ENCODE measurements around the gene ST8SIA4. TPM values are rescaled to one million over a fixed set of nuclear protein-coding genes. Genes with fewer than 3 reads are reported as not detected.

ST8SIA4 gene
- total RNA-seq, 3 donors from 2014 or later: 2.6 to 4.6 (median 4.5) TPM

DNA sequence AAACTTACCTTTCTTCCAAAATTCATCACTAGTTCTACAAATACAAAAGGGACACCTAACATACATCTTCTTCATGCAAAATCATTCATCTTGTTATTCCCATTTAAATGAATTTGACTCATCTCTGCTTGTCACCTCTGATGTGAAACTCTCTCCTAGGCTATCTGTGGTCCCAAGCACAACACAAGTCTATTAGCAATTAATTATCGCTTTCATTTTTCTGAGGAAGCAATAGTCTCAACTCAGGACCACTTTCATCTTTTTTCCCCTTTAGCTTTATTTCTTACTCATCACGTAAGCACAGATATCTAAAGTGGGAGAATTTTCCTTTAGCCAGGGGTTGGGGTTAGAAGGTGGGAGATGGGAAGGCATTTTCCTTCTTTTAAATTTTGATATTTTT lies 131.9 kb downstream of the ST8SIA4 start:
- intact Hi-C loops (cut with DNase I; ENCODE audit: low total_unique reads): no loop called here
- H3K27me3 ChIP-seq: no peaks in the 10 kb centered on the region
- no peaks in the 10 kb centered on the region for H3K9me3 ChIP-seq
- TF ChIP-seq, protein P1, sequence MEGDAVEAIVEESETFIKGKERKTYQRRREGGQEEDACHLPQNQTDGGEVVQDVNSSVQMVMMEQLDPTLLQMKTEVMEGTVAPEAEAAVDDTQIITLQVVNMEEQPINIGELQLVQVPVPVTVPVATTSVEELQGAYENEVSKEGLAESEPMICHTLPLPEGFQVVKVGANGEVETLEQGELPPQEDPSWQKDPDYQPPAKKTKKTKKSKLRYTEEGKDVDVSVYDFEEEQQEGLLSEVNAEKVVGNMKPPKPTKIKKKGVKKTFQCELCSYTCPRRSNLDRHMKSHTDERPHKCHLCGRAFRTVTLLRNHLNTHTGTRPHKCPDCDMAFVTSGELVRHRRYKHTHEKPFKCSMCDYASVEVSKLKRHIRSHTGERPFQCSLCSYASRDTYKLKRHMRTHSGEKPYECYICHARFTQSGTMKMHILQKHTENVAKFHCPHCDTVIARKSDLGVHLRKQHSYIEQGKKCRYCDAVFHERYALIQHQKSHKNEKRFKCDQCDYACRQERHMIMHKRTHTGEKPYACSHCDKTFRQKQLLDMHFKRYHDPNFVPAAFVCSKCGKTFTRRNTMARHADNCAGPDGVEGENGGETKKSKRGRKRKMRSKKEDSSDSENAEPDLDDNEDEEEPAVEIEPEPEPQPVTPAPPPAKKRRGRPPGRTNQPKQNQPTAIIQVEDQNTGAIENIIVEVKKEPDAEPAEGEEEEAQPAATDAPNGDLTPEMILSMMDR (IDR thresholded peaks at IDR 0.05): no peak
- no peak for TF ChIP-seq POLR2AphosphoS5 (IDR thresholded peaks at IDR 0.05)
- TF ChIP-seq POLR2A (IDR thresholded peaks at IDR 0.05): no peak
- no peaks in the 10 kb centered on the region for H3K36me3 ChIP-seq
- H3K27ac ChIP-seq: no peak overlapping the region
- no peak overlapping the region for H3K4me3 ChIP-seq
- H3K4me1 ChIP-seq: no peaks in the 10 kb centered on the region
- no peak for DNase-seq (ENCODE audit: low spot score in 2 of 2)

DNA sequence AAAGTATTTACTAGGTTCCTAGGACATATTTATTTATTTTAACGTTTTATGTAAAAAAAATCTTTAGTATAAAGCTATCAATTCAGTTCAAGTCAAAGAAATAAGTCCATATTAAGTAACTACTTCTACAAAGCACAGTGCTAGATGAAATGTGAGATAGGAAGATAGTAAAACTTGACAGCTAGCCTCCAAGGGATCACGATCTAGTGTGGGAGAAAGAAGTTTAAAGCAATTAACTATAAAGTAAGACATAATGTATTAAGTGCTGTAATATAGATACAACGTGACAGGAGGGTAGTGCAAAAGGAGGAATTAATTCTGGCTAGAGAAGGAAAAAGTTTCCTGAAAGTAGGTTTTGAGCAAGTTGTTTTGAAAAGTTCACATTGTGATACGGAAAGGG lies 134.9 kb downstream of the ST8SIA4 start:
- no peaks in the 10 kb centered on the region for H3K9me3 ChIP-seq
- DNase-seq (ENCODE audit: low spot score in 2 of 2): no peak
- no peaks in the 10 kb centered on the region for H3K36me3 ChIP-seq
- H3K27ac ChIP-seq: no peak overlapping the region
- no peaks in the 10 kb centered on the region for H3K4me1 ChIP-seq
- no peak overlapping the region for H3K4me3 ChIP-seq
- TF ChIP-seq POLR2AphosphoS5 (IDR thresholded peaks at IDR 0.05) (no peak), POLR2A (IDR thresholded peaks at IDR 0.05) (no peak)
- TF ChIP-seq, protein P1 (IDR thresholded peaks at IDR 0.05): no peak
- intact Hi-C loops (cut with DNase I; ENCODE audit: low total_unique reads): no loop called here
- no peaks in the 10 kb centered on the region for H3K27me3 ChIP-seq

DNA sequence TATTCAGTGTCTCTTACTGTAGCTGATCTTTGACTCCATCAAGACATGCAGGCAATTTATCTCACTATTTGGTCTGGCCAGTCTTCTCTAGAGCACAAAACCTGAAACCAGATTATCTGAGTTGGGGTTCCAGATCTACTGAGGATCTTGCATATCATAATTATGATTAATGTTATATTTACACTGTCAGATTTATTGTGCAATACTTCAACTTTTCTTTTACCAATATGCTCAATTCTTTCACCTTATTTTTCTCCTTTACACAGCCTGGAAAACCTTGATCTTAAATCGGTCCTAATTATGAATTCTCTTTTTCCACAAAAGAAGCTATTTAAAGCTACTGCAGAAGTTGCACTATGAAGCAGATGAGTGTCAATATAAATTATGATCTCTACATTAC lies 140.1 kb downstream of the ST8SIA4 start:
- TF ChIP-seq POLR2AphosphoS5 (IDR thresholded peaks at IDR 0.05) (no peak), POLR2A (IDR thresholded peaks at IDR 0.05) (no peak)
- TF ChIP-seq, protein P1 (IDR thresholded peaks at IDR 0.05): no peak
- no peaks in the 10 kb centered on the region for H3K9me3 ChIP-seq

DNA sequence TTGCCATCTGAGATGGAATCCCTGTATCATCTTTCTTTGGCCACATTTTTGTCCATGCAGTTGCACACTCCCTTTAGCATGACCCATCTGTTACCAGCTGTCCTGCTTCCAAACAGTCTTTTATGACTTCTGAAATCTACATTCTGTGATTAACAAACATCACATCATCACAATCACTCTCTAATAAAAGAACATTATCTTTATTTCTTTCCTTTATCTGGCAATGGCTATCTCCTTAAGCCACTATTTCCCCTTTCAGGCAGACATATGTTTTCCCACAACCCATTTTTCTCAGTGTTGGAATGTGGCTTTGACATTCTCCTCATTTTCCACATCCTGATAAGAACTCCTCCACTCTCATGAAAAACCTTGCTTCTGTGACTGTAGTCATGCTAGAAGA lies 141.0 kb downstream of the ST8SIA4 start:
- H3K4me3 ChIP-seq: no peak overlapping the region
- TF ChIP-seq POLR2AphosphoS5 (IDR thresholded peaks at IDR 0.05) (no peak), POLR2A (IDR thresholded peaks at IDR 0.05) (no peak)
- TF ChIP-seq, protein P1 (IDR thresholded peaks at IDR 0.05): no peak
- H3K27ac ChIP-seq: no peak overlapping the region
- H3K27me3 ChIP-seq: no peaks in the 10 kb centered on the region
- intact Hi-C loops (cut with DNase I; ENCODE audit: low total_unique reads): no loop called here
- H3K36me3 ChIP-seq: no peaks in the 10 kb centered on the region
- DNase-seq (ENCODE audit: low spot score in 2 of 2): no peak
- no peaks in the 10 kb centered on the region for H3K4me1 ChIP-seq
- no peaks in the 10 kb centered on the region for H3K9me3 ChIP-seq

More for the DNA sequence above, 140.1 kb downstream of the ST8SIA4 start:
- H3K4me1 ChIP-seq: no peaks in the 10 kb centered on the region
- no peak overlapping the region for H3K27ac ChIP-seq
- no peaks in the 10 kb centered on the region for H3K27me3 ChIP-seq
- intact Hi-C loops (cut with DNase I; ENCODE audit: low total_unique reads): no loop called here
- H3K4me3 ChIP-seq: no peak overlapping the region
- H3K36me3 ChIP-seq: no peaks in the 10 kb centered on the region
- no peak for DNase-seq (ENCODE audit: low spot score in 2 of 2)

DNA sequence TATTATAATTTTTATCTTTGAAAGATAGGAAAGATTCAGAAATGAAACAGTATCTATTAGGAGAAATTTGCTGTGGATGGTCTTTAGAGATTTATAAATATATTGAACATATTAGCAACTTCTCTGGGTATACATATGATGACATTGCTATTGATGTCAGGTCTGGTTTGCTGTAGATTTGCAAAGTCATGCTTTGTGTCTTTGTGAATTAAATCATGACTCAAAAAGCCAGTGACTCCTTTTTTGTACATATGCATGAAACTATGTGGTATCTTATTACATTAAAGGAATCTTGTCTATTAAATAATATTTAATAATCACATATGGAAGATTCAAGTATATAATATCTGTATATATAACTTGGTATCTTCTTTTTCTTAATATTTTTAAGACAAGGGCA lies 141.9 kb downstream of the ST8SIA4 start:
- Histone ChIP-seq H3K4me1 (no peaks in the 10 kb centered on the region), H3K4me3 (no peak overlapping the region), H3K9me3 (no peaks in the 10 kb centered on the region), H3K27ac (no peak overlapping the region), H3K27me3 (no peaks in the 10 kb centered on the region), H3K36me3 (no peaks in the 10 kb centered on the region)
- intact Hi-C loops (cut with DNase I; ENCODE audit: low total_unique reads): no loop called here
- TF ChIP-seq POLR2A (IDR thresholded peaks at IDR 0.05) (no peak), POLR2AphosphoS5 (IDR thresholded peaks at IDR 0.05) (no peak)
- TF ChIP-seq, protein P1 (IDR thresholded peaks at IDR 0.05): no peak
- no peak for DNase-seq (ENCODE audit: low spot score in 2 of 2)
